OCI-LY7 (cell line): Measurements from ENCODE around the gene CYFIP2. TPM values are rescaled to one million over a fixed set of nuclear protein-coding genes. Genes with fewer than 3 reads are reported as not detected.

Experiments used
- BruUV-seq: library from RNA; stranded (reverse); fragments of 400-500 nt; replicated peaks from 2 replicates; lab custom pipeline; 2021; lab: Mats Ljungman, UMichigan
- CTCF ChIA-PET: fragments of 300-600 bp; sonication (Branson Sonifier 250); formaldehyde crosslinking; loops from one replicate; lab custom pipeline; 2022; ENCODE audit warnings: antibody characterized with exemption; ENCODE audit not compliant: unreplicated experiment; lab: Charles Lee
- POLR2A ChIA-PET: fragments of 300-600 bp; sonication (Branson Sonifier 250); formaldehyde crosslinking; loops from one replicate; lab custom pipeline; 2022; ENCODE audit warnings: antibody characterized with exemption; lab: Charles Lee
- DNase-seq: peaks from one replicate; pipeline ENCODE4 v3.0.0-alpha.2; 2015; ENCODE audit warnings: low spot score
- H2AFZ ChIP-seq: fragments of 200-600 bp; sonication (generic), shearing (Covaris generic); 2 replicates; pipeline ENCODE4 v1.6.1; 2014; ENCODE audit warnings: mild to moderate bottlenecking, antibody characterized with exemption, low read length, moderate library complexity
- H3K27ac ChIP-seq: fragments of 200-600 bp; sonication (generic); 2 replicates; pipeline ENCODE4 v1.5.1; 2014; ENCODE audit warnings: mixed run types, low read depth, mild to moderate bottlenecking, moderate library complexity, low read length, inconsistent platforms; ENCODE audit not compliant: poor library complexity, severe bottlenecking
- H3K36me3 ChIP-seq: fragments of 200-600 bp; sonication (generic); 2 replicates; pipeline ENCODE4 v1.6.1; 2014; ENCODE audit warnings: mild to moderate bottlenecking, antibody characterized with exemption, low read length, moderate library complexity, mixed read lengths; ENCODE audit not compliant: insufficient read depth
- H3K4me1 ChIP-seq: fragments of 200-600 bp; sonication (generic); 2 replicates; pipeline ENCODE4 v1.5.1; 2014; ENCODE audit warnings: mild to moderate bottlenecking, low read length; ENCODE audit not compliant: insufficient read depth, poor library complexity, severe bottlenecking
- H3K4me2 ChIP-seq: fragments of 200-600 bp; sonication (generic); 2 replicates; pipeline ENCODE4 v1.6.1; 2014; ENCODE audit warnings: mild to moderate bottlenecking, low read length
- H3K4me3 ChIP-seq: fragments of 200-600 bp; sonication (generic); 2 replicates; pipeline ENCODE4 v1.5.1; 2014; ENCODE audit warnings: mild to moderate bottlenecking, low read depth, low read length; ENCODE audit not compliant: poor library complexity, severe bottlenecking
- H3K79me2 ChIP-seq: fragments of 200-600 bp; sonication (generic); 2 replicates; pipeline ENCODE4 v1.6.1; 2016; ENCODE audit warnings: low read depth, mild to moderate bottlenecking, low read length, moderate library complexity, mixed read lengths; ENCODE audit not compliant: insufficient read depth
- H3K9me2 ChIP-seq: fragments of 200-600 bp; sonication (generic); 2 replicates; pipeline ENCODE4 v1.6.1; 2016; ENCODE audit warnings: mild to moderate bottlenecking, low read length, mixed read lengths; ENCODE audit not compliant: insufficient read depth
- H3K9me3 ChIP-seq: fragments of 200-600 bp; sonication (generic); 2 replicates; pipeline ENCODE4 v1.6.1; 2014; ENCODE audit warnings: mild to moderate bottlenecking, mixed run types, low read length, mixed read lengths
- H4K20me1 ChIP-seq: fragments of 200-600 bp; sonication (generic); 2 replicates; pipeline ENCODE4 v1.6.1; 2014; ENCODE audit warnings: mild to moderate bottlenecking, antibody characterized with exemption, low read length, moderate library complexity, mixed read lengths; ENCODE audit not compliant: insufficient read depth
- CTCF ChIP-seq: fragments of 200-600 bp; sonication (generic); conservative IDR thresholded peaks from 2 replicates; pipeline ENCODE4 v1.5.1; 2014; ENCODE audit warnings: mild to moderate bottlenecking, antibody characterized with exemption, low read length, moderate library complexity, mixed read lengths
- EZH2phosphoT487 ChIP-seq: fragments of 200-600 bp; sonication (generic); IDR thresholded peaks from 2 replicates; pipeline ENCODE4 v1.6.1; 2018; ENCODE audit warnings: low read depth, borderline replicate concordance, mild to moderate bottlenecking, mixed run types, antibody characterized with exemption, low read length, moderate library complexity, mixed read lengths
- intact Hi-C: fragments of 100-400 bp; cut with micrococcal nuclease; formaldehyde crosslinking; loops from one replicate; pipeline ENCODE4 v1.10.0; 2022; ENCODE audit not compliant: unreplicated experiment
- total RNA-seq, 2 experiments: library from RNA; depleted of rRNA in 1 of 2; stranded (reverse); fragments of >200 nt in 1 of 2; shearing (Covaris generic) in 1 of 2; gene quantifications; 2 replicates each; pipeline ENCODE4 v1.2.3, GENCODE V29; 2014 to 2022

CYFIP2 gene
- total RNA-seq, 2 experiments from 2014 or later: 258 to 419 TPM

DNA sequence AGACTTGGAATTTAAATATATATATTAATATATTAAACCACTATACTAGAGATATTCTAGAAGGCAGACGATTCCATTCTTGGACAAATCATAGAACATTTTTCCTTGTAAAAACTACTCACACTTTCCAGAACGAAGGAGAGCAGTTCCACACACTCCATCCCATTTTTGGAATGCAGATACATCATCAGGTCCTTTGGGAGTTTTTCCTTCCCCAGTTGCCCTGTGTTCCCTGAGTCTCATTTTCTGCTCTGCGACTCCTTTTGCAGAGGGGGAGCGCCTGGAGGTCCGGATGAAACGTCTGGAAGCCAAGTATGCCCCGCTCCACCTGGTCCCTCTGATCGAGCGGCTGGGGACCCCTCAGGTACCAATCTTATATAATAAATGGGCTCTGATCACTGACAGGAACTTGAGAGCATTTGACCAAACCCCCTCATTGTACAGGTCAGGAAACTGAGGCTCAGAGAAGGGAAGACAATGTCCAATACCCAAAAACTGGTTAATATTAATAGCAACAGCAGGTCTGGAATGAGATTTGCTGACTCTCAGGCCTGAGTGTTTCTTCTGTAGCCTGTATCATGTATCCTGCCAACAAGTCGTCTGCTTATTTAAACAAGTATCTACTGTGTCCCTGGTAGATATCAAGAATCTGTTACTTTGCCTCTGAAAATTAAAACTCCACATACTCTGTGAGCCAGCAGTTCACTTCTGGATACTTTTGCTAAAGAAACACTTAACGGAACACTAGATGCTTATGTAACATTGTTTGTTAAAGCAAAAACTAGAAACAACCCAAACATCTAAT, 117.3 kb downstream of the CYFIP2 start:
- DNase-seq: no peak
- H3K4me2 ChIP-seq: no peak overlapping the region
- H2AFZ ChIP-seq: no peak overlapping the region
- intact Hi-C loops: no loop called here
- no peaks in the 10 kb centered on the region for H3K9me3 ChIP-seq
- POLR2A ChIA-PET: no interaction called here
- H3K4me1 ChIP-seq: no peaks in the 10 kb centered on the region
- CTCF ChIA-PET: no interaction called here
- peaks cover 95% of the 10 kb centered on the region for H3K36me3 ChIP-seq
- H3K4me3 ChIP-seq: no peak overlapping the region
- BruUV-seq: no TSS peak
- TF ChIP-seq EZH2phosphoT487: no peak
- TF ChIP-seq CTCF: no peak
- no peaks in the 10 kb centered on the region for H3K9me2 ChIP-seq
- no peaks in the 10 kb centered on the region for H3K79me2 ChIP-seq
- H4K20me1 ChIP-seq: no peaks in the 10 kb centered on the region
- no peak overlapping the region for H3K27ac ChIP-seq

- BruUV-seq: no TSS peak
- no peaks in the 10 kb centered on the region for H3K79me2 ChIP-seq
- no peaks in the 10 kb centered on the region for H4K20me1 ChIP-seq
- ChIA-PET POLR2A (interaction anchor here (0.7 kb wide), 1 partner anchor 33 kb away, joined by 4 read pairs; no protein-coding TSS in a partner anchor), CTCF (no interaction called here)
- no peaks in the 10 kb centered on the region for H3K9me2 ChIP-seq
- H3K4me1 ChIP-seq: no peaks in the 10 kb centered on the region
- H3K9me3 ChIP-seq: no peaks in the 10 kb centered on the region
- no peak overlapping the region for H3K4me3 ChIP-seq
- H3K36me3 ChIP-seq: peaks cover 96% of the 10 kb centered on the region
- intact Hi-C loops: no loop called here
- no peak overlapping the region for H3K4me2 ChIP-seq
- no peak overlapping the region for H2AFZ ChIP-seq
- no peak for DNase-seq
- TF ChIP-seq CTCF: no peak
- no peak for TF ChIP-seq EZH2phosphoT487
- H3K27ac ChIP-seq: no peak overlapping the region
Observed at GRCh38 chr5:157384971-157385709, 119.2 kb downstream of the CYFIP2 start.
